Large intestine (tissue), 3 donors: Measurements from ENCODE around the gene SPANXN2. TPM values are rescaled to one million over a fixed set of nuclear protein-coding genes. Genes with fewer than 3 reads are reported as not detected.
A peak's percentile ranks its signal among the peaks of the same experiment; 100 is the strongest.

Experiments
- DNase-seq, 2 donors: peaks; one replicate each; pipeline versions ENCODE4 v3.0.0 to v3.0.0-alpha.2; 2013
- H3K27ac ChIP-seq: one replicate; pipeline ENCODE4 v1.5.1; 2013; ENCODE audit warnings: low read length
- H3K27me3 ChIP-seq: 2 replicates; pipeline ENCODE4 v1.6.1; 2013; ENCODE audit warnings: low read length; ENCODE audit not compliant: control insufficient read depth, insufficient read depth
- H3K36me3 ChIP-seq: 2 replicates; pipeline ENCODE4 v1.6.1; 2013; ENCODE audit warnings: low read length; ENCODE audit not compliant: control insufficient read depth, insufficient read depth
- H3K4me1 ChIP-seq: one replicate; pipeline ENCODE4 v1.6.1; 2013; ENCODE audit warnings: low read length; ENCODE audit not compliant: control insufficient read depth, insufficient read depth
- H3K4me3 ChIP-seq: one replicate; pipeline ENCODE4 v1.5.1; 2013; ENCODE audit warnings: low read length
- H3K9me3 ChIP-seq: one replicate; pipeline ENCODE4 v1.6.1; 2013; ENCODE audit warnings: mild to moderate bottlenecking, low read depth, low read length, moderate library complexity; ENCODE audit not compliant: control insufficient read depth
- WGBS: methylation state at CpG from one replicate; pipeline ENCODE4 v1.1.5; 2013; ENCODE audit warnings: low lambda C conversion rate; ENCODE audit not compliant: insufficient coverage; 5-methylcytosine and 5-hydroxymethylcytosine counted together
- polyA plus RNA-seq: library from polyadenylated mRNA; unstranded; fragments of 120-200 nt; gene quantifications from one replicate; pipeline ENCODE4 v1.2.1, GENCODE V29; 2013

The SPANXN2 gene
- polyA plus RNA-seq, 1 donor, result 1.6 TPM

GRCh38 chrX:143674926-143675325 lies 45.6 kb downstream of the SPANXN2 start:
- H3K36me3 ChIP-seq, result no peaks in the 10 kb centered on the region
- H3K27ac ChIP-seq, result no peak overlapping the region
- no peaks in the 10 kb centered on the region for H3K4me1 ChIP-seq
- H3K4me3 ChIP-seq, result no peak overlapping the region
- no peaks in the 10 kb centered on the region for H3K9me3 ChIP-seq
- no CpG with 5 or more reads among the region's 4 CpGs for WGBS
- H3K27me3 ChIP-seq, result no peaks in the 10 kb centered on the region
- DNase-seq, result no peak

- H3K27me3 ChIP-seq, result no peaks in the 10 kb centered on the region
- H3K9me3 ChIP-seq, result no peaks in the 10 kb centered on the region
- H3K4me1 ChIP-seq, result no peaks in the 10 kb centered on the region
- peak overlapping the region; percentile 35 for H3K27ac ChIP-seq
- no peak overlapping the region for H3K4me3 ChIP-seq
- peak in 1 of 2 donors; percentile 27 for DNase-seq
- H3K36me3 ChIP-seq, result no peaks in the 10 kb centered on the region
- no CpG with 5 or more reads among the region's 5 CpGs for WGBS
These were observed 51.2 kb downstream of the SPANXN2 start for GRCh38 chrX:143669395-143669794.

GRCh38 chrX:143664302-143664701 lies 56.2 kb downstream of the SPANXN2 start:
- Histone ChIP-seq H3K27me3 (no peaks in the 10 kb centered on the region), H3K4me3 (no peak overlapping the region), H3K9me3 (no peaks in the 10 kb centered on the region), H3K4me1 (peaks cover 5% of the 10 kb centered on the region), H3K36me3 (no peaks in the 10 kb centered on the region), H3K27ac (no peak overlapping the region)
- DNase-seq, result no peak
- no CpG with 5 or more reads among the region's 5 CpGs for WGBS

- WGBS, result no CpG with 5 or more reads among the region's 5 CpGs
- Histone ChIP-seq H3K9me3 (no peaks in the 10 kb centered on the region), H3K4me3 (no peak overlapping the region)
These were observed 56.8 kb downstream of the SPANXN2 start for GRCh38 chrX:143663755-143664154.

More at GRCh38 chrX:143663755-143664154, 56.8 kb downstream of the SPANXN2 start:
- no peak for DNase-seq
- Histone ChIP-seq H3K4me1 (peaks cover 5% of the 10 kb centered on the region), H3K27me3 (no peaks in the 10 kb centered on the region), H3K36me3 (no peaks in the 10 kb centered on the region), H3K27ac (no peak overlapping the region)

Other genes starting within 250 kb of the SPANXN2 start
- gene SPANXN3, start 203.3 kb downstream of the SPANXN2 start, polyA plus RNA-seq, result 20.3 TPM
- 13.7 TPM for gene SLITRK4, start 84.7 kb downstream of the SPANXN2 start, polyA plus RNA-seq
- gene UBE2NL, start 163.3 kb upstream of the SPANXN2 start, polyA plus RNA-seq, result not detected